IPS-18a (cell line): ENCODE data around the gene MFAP2.

Source experiments
- H3K27ac ChIP-seq: one replicate; pipeline ENCODE4 v1.5.1; 2013; ENCODE audit warnings: low read length
- H3K27me3 ChIP-seq: one replicate; pipeline ENCODE4 v1.6.1; 2013; ENCODE audit warnings: mild to moderate bottlenecking, low read length; ENCODE audit not compliant: control insufficient read depth, insufficient read depth
- H3K36me3 ChIP-seq: one replicate; pipeline ENCODE4 v1.6.1; 2013; ENCODE audit warnings: low read depth, low read length; ENCODE audit not compliant: control insufficient read depth
- H3K4me1 ChIP-seq: one replicate; pipeline ENCODE4 v1.6.1; 2013; ENCODE audit warnings: low read depth, low read length; ENCODE audit not compliant: control insufficient read depth
- H3K4me3 ChIP-seq: one replicate; pipeline ENCODE4 v1.5.1; 2013; ENCODE audit warnings: low read length
- H3K9ac ChIP-seq: one replicate; pipeline ENCODE4 v1.6.1; 2013; ENCODE audit warnings: mild to moderate bottlenecking, low read length, moderate library complexity
- H3K9me3 ChIP-seq: one replicate; pipeline ENCODE4 v1.6.1; 2013; ENCODE audit warnings: low read depth, low read length; ENCODE audit not compliant: control insufficient read depth

The MFAP2 gene

DNA sequence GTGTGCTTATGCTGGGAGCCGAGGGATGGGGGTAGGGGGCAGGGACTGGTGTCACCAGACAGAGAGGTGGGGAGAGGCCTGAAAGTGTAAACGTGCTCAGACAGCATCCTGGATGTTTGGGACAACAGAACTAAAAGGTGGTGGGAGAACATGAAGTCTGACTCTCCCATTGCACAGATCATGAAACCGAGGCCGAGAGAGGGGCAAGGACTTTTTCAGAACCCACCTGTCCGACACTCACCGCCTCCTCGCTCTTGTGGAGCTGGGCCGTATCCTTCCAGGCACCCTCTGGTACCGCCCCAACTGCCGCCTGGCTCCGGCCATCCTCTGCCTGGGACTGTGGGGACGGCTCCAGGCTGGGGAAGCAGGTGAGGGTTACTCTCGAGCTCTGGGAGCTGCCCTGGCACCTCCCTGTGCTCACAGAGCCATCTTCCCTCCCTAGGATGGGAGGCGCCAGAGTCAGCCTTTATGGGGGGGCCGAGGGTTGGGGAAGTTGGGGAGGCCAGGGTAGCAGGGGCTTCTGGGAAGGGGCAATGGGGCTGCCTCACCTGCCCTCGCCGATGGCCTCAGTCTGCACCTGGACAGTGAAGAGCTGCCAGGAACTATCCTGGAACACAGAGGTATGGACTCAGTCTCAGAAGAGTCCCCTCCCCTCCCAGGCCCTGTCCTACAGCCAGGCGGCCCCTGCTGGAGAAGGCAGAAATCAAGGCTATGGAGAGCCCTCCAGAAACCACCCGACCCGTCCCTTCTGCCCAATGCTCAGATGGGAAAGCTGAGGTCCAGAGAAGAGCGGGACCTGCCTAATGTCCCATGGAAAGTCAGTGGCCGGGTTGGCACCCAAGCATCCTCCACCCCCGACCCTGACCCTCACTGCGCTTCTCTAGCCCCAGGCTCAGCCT lies 24.3 kb upstream of the MFAP2 start:
- Histone ChIP-seq H3K9ac (no peak overlapping the region), H3K36me3 (peaks cover 25% of the 10 kb centered on the region), H3K4me3 (no peak overlapping the region), H3K9me3 (no peaks in the 10 kb centered on the region), H3K27ac (no peak overlapping the region), H3K27me3 (no peaks in the 10 kb centered on the region), H3K4me1 (no peaks in the 10 kb centered on the region)

GRCh38 chr1:17002524-17002902 lies 22.1 kb upstream of the MFAP2 start:
- Histone ChIP-seq H3K4me1 (no peaks in the 10 kb centered on the region), H3K36me3 (peaks cover 32% of the 10 kb centered on the region), H3K9ac (no peak overlapping the region), H3K4me3 (no peak overlapping the region), H3K27ac (no peak overlapping the region), H3K27me3 (no peaks in the 10 kb centered on the region), H3K9me3 (no peaks in the 10 kb centered on the region)

DNA sequence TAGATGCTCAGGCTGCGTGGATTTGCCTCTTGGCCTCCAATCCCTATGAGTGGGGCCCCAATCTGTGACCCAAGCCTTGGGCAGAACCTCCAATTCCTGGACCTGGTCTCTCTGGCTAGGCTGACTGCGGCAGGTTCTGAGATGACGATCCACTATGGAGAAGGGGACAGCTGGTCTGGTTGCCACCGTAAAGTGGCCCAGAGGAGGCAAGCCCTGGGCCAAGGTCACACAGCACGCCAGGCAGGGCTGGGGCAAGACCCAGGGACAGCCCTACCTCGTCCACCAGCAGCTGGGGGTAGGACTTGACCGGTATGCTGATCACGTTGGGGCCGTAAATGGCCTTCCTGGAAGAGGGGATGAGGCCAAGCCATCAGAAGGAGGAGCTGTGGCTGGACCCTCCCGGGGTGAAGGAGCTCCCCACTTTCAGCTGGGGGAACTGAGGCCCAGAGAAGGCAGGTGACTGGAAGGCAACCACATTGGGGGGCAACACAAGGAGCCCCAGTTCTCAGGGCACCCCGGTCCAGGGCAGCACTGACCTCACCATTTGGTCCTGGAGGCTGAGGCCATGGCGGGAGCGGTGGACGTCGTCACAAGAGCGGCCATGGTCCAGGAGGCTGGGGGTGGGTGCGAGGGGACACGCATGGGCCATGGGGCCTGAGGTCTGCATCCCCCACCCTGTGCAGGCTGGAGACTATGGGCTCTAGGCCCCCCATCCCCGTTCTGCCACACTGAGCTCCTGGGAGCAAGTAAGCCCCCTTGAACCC lies 21.5 kb upstream of the MFAP2 start:
- H3K27ac ChIP-seq: no peak overlapping the region
- H3K4me3 ChIP-seq: no peak overlapping the region
- no peaks in the 10 kb centered on the region for H3K9me3 ChIP-seq
- no peaks in the 10 kb centered on the region for H3K4me1 ChIP-seq
- no peaks in the 10 kb centered on the region for H3K27me3 ChIP-seq
- no peak overlapping the region for H3K9ac ChIP-seq
- H3K36me3 ChIP-seq: peaks cover 32% of the 10 kb centered on the region

- Histone ChIP-seq H3K27ac (no peak overlapping the region), H3K4me1 (no peaks in the 10 kb centered on the region), H3K4me3 (no peak overlapping the region), H3K36me3 (peaks cover 29% of the 10 kb centered on the region), H3K9ac (no peak overlapping the region), H3K27me3 (no peaks in the 10 kb centered on the region), H3K9me3 (no peaks in the 10 kb centered on the region)
Measured at GRCh38 chr1:16999863-17000262, 19.4 kb upstream of the MFAP2 start.

GRCh38 chr1:16998589-16998988 lies 18.2 kb upstream of the MFAP2 start:
- H3K9me3 ChIP-seq: no peaks in the 10 kb centered on the region
- no peak overlapping the region for H3K27ac ChIP-seq
- H3K4me3 ChIP-seq: no peak overlapping the region
- H3K9ac ChIP-seq: no peak overlapping the region
- peaks cover 19% of the 10 kb centered on the region for H3K36me3 ChIP-seq
- H3K27me3 ChIP-seq: no peaks in the 10 kb centered on the region
- no peaks in the 10 kb centered on the region for H3K4me1 ChIP-seq

DNA sequence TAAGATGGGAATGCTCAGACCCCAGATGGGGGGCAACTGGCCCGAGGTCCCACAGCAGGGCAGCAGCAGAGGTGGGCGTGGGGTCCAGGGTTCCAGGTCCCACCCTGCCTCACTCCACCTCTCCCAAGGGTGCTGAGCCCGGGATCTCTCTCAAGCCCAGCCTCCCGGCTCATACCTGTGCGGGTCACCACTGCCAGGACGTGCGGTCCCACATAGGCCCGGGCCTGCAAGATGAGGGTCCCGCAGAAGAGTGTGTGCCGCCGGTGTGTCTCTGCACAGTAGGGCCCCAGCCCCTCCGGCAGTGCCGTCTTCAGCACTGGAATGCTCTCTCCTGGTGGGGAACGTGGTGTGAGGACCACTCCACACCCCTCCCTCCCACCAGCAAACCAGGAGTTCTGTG lies 16.4 kb upstream of the MFAP2 start:
- Histone ChIP-seq H3K9me3 (no peaks in the 10 kb centered on the region), H3K27ac (no peak overlapping the region), H3K4me3 (no peak overlapping the region), H3K27me3 (no peaks in the 10 kb centered on the region), H3K36me3 (peaks cover 13% of the 10 kb centered on the region), H3K4me1 (no peaks in the 10 kb centered on the region), H3K9ac (no peak overlapping the region)

DNA sequence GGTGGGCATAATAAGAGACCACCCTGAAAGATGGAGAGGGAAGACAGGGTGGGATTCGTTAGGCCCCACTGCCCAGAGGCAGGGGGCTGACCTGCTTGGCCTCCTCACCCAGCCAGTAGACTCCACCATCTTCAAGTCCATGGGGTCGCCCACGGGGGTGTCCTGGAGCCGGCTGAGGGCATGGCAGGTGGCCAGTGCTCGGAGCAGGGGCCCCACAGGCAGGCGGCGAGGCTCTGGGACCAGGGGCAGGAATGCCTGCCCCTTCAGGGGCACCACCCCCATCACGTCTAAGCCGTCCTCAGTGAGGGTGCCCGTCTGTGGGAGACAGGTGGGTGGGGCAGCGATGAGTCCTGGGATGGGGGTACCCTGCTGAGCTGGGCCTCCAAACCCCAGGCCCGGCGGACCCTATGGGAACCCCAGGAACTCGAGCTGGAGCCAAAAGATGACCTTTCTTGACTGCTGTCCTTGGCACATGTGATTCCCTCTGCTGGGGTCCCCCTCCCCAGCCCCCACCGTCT lies 13.2 kb upstream of the MFAP2 start:
- H3K36me3 ChIP-seq: peaks cover 13% of the 10 kb centered on the region

DNA sequence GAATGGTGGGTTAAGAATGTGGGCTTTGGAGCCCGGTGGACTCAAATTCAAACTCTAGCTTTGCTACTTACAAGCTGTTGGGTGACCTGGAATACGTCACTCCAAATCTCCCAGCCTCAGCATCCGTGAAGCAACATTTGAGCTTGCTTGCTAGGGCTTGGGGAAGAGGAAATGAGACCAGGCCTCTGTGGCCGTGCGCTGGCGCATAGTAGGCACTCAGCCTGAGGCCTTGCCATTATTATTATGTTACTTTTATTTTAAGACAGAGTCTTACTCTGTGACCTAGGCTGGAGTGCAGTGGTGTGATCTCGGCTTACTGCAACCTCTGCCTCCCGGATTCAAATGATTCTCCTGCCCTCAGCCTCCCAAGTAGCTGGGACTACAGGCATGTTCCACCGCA lies 12.3 kb upstream of the MFAP2 start:
- no peaks in the 10 kb centered on the region for H3K27me3 ChIP-seq
- H3K27ac ChIP-seq: no peak overlapping the region
- no peak overlapping the region for H3K9ac ChIP-seq
- H3K36me3 ChIP-seq: peaks cover 6% of the 10 kb centered on the region
- no peak overlapping the region for H3K4me3 ChIP-seq
- no peaks in the 10 kb centered on the region for H3K9me3 ChIP-seq
- H3K4me1 ChIP-seq: no peaks in the 10 kb centered on the region

More for the DNA sequence above, 13.2 kb upstream of the MFAP2 start:
- Histone ChIP-seq H3K4me3 (no peak overlapping the region), H3K27me3 (no peaks in the 10 kb centered on the region), H3K27ac (no peak overlapping the region), H3K4me1 (no peaks in the 10 kb centered on the region), H3K9me3 (no peaks in the 10 kb centered on the region), H3K9ac (no peak overlapping the region)

GRCh38 chr1:16992102-16992501 lies 11.7 kb upstream of the MFAP2 start:
- Histone ChIP-seq H3K27ac (no peak overlapping the region), H3K27me3 (no peaks in the 10 kb centered on the region), H3K4me3 (no peak overlapping the region), H3K9me3 (no peaks in the 10 kb centered on the region), H3K4me1 (no peaks in the 10 kb centered on the region), H3K36me3 (peaks cover 6% of the 10 kb centered on the region), H3K9ac (no peak overlapping the region)

DNA sequence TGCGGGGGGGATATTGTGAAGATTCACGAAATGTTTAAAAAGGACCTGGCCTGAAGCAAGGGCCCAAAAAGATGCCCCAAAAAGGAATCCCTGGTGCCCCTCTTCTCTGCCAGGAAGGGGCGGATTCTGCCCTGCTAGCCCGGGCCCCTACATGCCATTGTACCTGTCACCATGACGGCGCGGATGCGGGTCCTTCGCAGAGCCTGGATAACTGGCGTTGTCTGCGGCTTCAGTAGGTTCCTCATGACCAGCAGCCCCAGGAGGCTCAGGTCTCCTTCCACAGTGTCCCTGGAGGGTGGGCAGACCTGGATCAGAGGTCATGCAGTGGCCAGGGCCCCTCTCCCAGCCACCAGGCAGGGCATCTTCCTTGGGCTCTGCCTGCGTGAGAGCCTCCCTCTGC lies 11.2 kb upstream of the MFAP2 start:
- Histone ChIP-seq H3K9ac (no peak overlapping the region), H3K36me3 (peaks cover 6% of the 10 kb centered on the region), H3K27ac (no peak overlapping the region), H3K27me3 (no peaks in the 10 kb centered on the region), H3K4me1 (no peaks in the 10 kb centered on the region), H3K9me3 (no peaks in the 10 kb centered on the region), H3K4me3 (no peak overlapping the region)

- Histone ChIP-seq H3K27me3 (no peaks in the 10 kb centered on the region), H3K36me3 (peaks cover 9% of the 10 kb centered on the region), H3K9ac (no peak overlapping the region), H3K4me3 (no peak overlapping the region), H3K4me1 (no peaks in the 10 kb centered on the region), H3K27ac (no peak overlapping the region), H3K9me3 (no peaks in the 10 kb centered on the region)
Measured at GRCh38 chr1:16989676-16990391, 9.4 kb upstream of the MFAP2 start.
